Measurements from ENCODE around the gene FLYWCH1.
"Not testable (repeated sequence)": the region's sequence is repeated elsewhere in the genome, so short reads cannot be mapped to it uniquely, and the experiment has no call there.

FLYWCH1 gene

DNA sequence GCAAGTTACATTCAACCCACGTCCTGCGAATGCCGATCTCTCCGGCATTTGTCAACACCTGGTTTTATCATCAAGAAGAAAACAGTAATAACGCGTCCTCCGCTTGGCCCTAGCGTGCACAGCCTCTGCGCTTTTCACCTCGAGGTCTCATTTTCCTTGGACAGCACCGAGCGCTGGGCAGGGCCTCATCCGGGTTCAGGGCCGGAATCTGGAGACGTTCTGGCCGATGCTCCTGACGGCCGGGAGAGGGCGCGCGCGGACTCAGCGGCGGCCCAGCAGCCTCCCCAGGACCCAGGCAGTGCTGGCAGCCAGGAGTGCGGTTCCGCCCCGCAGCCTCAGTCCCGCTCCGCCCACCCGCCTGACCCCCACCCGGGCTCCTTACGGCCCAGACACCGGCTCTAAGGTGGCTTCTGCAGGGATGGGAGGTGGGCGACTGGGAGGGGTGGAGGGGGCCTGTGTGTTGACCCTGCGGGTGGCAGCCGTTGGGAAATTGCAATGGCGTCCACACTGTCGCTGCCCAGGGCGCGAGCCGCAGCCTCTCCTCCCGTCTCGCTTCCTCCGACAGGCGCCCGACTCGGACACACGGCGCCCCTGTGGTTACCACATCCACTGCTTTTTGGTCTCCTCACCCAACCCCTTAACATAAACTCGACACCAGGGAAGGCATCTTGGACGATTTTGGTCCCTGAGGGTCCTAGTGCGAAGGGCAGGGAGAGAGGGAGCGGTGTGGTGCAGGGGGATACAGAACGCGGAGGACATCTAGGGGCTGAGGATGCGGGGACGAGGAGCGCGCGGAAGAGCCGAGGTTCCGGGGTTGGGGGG is 7.4 kb upstream of the FLYWCH1 start:
- CTCF ChIA-PET: interaction anchor here (1.7 kb wide), 1 partner anchor 23 kb away, joined by 4 read pairs; no protein-coding TSS in a partner anchor

DNA sequence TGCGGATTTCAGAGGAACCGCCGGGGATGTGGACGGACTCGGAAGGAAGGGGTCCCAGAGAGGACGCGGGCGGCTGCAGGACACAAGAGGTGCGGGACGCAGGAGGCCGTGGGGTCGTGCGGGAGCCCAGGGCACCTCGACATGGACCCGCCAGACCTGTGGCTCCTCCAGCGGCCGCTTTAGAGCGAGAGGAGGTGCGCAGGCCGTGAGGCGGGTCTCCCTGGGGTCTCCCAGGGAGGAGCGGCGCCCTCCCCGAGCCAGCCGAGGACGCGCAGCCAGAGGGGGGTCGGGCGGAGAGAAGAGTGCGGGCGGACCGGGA is 6.8 kb upstream of the FLYWCH1 start:
- TF ChIP-seq SUZ12 (IDR thresholded peaks at IDR 0.05): no peak
- no peak for TF ChIP-seq HDGF (IDR thresholded peaks at IDR 0.05; ENCODE audit: borderline replicate concordance)
- no peak for TF ChIP-seq NFRKB (IDR thresholded peaks at IDR 0.05)
- TF ChIP-seq FOXA1 (IDR thresholded peaks at IDR 0.05): no peak
- no peak for TF ChIP-seq ZNF384 (IDR thresholded peaks at IDR 0.05)
- no peak for TF ChIP-seq FOXK2 (IDR thresholded peaks at IDR 0.05)

More for the DNA sequence above, 7.4 kb upstream of the FLYWCH1 start:
- peak; percentile 79 for DNase-seq (ENCODE audit: extremely low spot score)
- POLR2A ChIA-PET: interaction anchor here (1.0 kb wide), 1 partner anchor 8 kb away, joined by 3 read pairs; the partner anchor contains the start of gene FLYWCH1
- TF ChIP-seq SUZ12 (IDR thresholded peaks at IDR 0.05) (no peak), BHLHE40 (IDR thresholded peaks at IDR 0.05; ENCODE audit: borderline replicate concordance) (no peak), TARDBP (IDR thresholded peaks at IDR 0.05) (no peak), LEF1 (IDR thresholded peaks at IDR 0.05; ENCODE audit: borderline replicate concordance) (no peak)

DNA sequence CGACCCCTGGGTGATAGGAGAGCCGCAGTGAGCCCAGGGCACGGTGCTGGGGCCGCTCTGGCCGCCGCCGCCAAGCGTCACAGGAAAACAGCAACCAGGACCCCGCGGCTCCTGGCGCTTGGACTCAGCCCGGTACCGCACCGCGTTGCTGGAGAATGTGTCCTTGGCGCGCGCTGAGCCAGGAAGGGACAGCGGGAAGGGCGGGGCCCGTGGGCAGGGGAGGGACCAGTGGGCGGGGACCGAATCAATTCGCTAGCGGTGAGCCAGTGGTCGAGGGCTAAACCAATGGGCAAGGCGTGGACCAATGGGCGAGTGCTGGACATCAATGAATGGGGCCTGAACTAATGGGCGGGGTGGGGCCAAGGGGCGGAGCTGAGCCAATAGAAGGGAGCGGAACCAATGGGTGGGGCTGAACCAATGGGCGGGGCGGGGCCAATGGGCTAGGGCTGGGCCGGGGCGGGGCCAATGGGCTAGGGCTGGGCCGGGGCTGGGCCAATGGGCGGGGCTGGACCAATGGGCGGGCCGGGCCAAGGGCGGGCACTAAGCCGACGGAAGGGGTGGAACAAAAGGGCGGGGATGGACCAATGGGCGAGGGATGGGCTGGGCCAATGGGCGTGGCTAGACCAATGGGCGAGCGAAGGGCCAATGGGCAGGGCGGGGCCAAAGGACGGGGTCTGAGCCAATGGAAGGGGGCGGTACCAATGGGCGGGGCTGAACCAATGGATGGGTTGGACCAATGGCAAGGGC is 6.3 kb upstream of the FLYWCH1 start:
- ChIA-PET POLR2A (interaction anchor here (0.6 to 1.5 kb wide), 7 partner anchors 9 to 66 kb away, joined by 3 to 11 read pairs (median 4); partner anchors contain the start of gene FLYWCH2), CTCF (no interaction called here)
- TF ChIP-seq, protein P1, sequence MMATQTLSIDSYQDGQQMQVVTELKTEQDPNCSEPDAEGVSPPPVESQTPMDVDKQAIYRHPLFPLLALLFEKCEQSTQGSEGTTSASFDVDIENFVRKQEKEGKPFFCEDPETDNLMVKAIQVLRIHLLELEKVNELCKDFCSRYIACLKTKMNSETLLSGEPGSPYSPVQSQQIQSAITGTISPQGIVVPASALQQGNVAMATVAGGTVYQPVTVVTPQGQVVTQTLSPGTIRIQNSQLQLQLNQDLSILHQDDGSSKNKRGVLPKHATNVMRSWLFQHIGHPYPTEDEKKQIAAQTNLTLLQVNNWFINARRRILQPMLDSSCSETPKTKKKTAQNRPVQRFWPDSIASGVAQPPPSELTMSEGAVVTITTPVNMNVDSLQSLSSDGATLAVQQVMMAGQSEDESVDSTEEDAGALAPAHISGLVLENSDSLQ (IDR thresholded peaks at IDR 0.05): peak; percentile 41; the same call in 1 of the 2 replicates
- peak; percentile 88 for TF ChIP-seq SP1 (IDR thresholded peaks at IDR 0.05)
- TF ChIP-seq FOXM1 (IDR thresholded peaks at IDR 0.05; ENCODE audit: borderline replicate concordance): no peak
- DNase-seq (ENCODE audit: extremely low spot score): peak; percentile 98

More for the DNA sequence above, 6.8 kb upstream of the FLYWCH1 start:
- no peak for DNase-seq (ENCODE audit: extremely low spot score)
- ChIA-PET POLR2A (interaction anchor here (1.1 to 1.5 kb wide), 3 partner anchors 10 to 22 kb away, joined by 3 to 11 read pairs (median 7); partner anchors contain the start of gene FLYWCH2), CTCF (no interaction called here)

DNA sequence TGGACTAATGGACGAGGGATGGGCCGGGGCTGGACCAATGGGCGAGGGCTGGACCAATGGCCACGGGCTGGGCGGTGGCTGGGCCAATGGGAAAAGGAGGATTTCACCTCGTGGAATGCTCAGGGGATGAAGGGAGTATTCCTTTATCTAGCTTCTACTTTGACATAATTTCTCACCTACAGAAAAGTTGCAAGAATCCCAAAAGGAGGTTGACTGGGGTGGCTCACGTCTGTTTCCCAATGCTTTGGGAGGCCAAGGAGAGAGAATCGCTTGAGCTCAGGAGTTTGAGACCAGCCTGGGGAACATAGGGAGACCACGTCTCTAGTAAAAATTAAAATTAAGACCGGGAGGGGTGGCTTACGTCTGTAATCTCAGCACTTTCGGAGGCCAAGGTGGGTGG is 5.7 kb upstream of the FLYWCH1 start:
- TF ChIP-seq L3MBTL2 (conservative IDR thresholded peaks at IDR 0.05) (peak; percentile 52), CTBP1 (IDR thresholded peaks at IDR 0.05; ENCODE audit: borderline replicate concordance) (no peak), FOXM1 (IDR thresholded peaks at IDR 0.05; ENCODE audit: borderline replicate concordance) (no peak), HDGF (IDR thresholded peaks at IDR 0.05; ENCODE audit: borderline replicate concordance) (no peak)
- POLR2A ChIA-PET: interaction anchor here (0.6 to 1.5 kb wide), 7 partner anchors 9 to 66 kb away, joined by 3 to 11 read pairs (median 4); partner anchors contain the start of gene FLYWCH2
- DNase-seq (ENCODE audit: extremely low spot score): no peak
- CTCF ChIA-PET: no interaction called here

DNA sequence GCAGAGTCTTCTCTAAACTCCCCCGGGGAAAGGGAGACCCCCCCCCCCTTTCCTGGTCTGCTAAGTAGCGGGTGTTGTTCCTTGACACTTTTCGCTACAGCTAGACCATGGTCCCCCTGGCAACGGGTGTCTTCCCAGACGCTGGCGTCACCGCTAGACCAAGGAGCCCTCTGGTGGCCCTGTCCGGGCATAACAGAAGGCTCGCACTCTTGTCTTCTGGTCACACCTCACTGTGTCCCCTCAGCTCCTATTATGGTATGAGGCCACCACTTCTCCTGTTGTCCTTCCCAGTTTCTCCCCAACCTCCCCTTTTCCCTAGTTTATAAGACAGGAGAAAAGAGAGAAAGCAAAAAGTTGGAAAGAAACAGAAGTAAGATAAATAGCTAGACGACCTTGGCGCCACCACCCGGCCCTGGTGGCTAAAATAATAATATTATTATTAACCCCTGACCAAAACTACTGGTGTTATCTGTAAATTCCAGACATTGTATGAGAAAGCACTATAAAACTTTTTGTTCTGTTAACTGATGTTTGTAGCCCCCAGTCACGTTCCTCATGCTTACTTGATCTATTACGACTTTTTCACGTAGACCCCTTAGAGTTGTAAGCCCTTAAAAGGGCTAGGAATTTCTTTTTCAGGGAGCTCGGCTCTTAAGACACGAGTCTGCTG is 4.5 kb upstream of the FLYWCH1 start:
- CTCF ChIA-PET: interaction anchor here (0.8 to 1.3 kb wide), 3 partner anchors 9 to 68 kb away, joined by 3 to 5 read pairs (median 5); no protein-coding TSS in a partner anchor

DNA sequence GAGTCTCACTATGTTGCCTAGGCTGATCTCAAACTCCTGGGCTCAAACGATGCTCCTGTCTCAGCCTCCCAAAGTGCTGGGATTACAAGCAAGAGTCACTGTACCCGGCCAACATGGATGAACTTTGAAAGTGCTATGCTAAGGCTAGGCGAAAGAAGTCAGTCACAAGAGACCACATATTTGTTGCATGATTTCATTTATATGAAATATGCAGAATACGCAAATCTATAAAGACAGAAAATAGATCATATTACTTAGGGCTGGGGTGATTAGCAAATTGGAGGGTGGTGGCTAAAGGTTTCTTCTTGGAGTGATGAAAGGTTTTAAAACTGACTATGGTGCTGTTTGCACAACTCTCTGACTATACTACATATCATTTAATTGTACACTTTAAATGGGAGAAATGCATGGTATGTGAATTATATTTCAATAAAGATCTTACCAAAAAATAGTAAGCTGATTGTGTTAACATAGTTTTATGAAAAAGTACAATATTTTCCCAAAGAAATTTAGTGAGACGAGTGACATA is 1.2 kb upstream of the FLYWCH1 start:
- ChIA-PET POLR2A (interaction anchor here (1.0 to 4.2 kb wide), 2 partner anchors 27 to 111 kb away, joined by 3 to 24 read pairs; partner anchors contain the start of gene FLYWCH2), CTCF (interaction anchor here (1.0 kb wide), 1 partner anchor 17 kb away, joined by 3 read pairs; no protein-coding TSS in a partner anchor)
- no peak for DNase-seq (ENCODE audit: extremely low spot score)
- TF ChIP-seq L3MBTL2 (conservative IDR thresholded peaks at IDR 0.05) (no peak), ZNF384 (IDR thresholded peaks at IDR 0.05) (no peak), ELF4 (IDR thresholded peaks at IDR 0.05) (no peak), LEF1 (IDR thresholded peaks at IDR 0.05; ENCODE audit: borderline replicate concordance) (no peak), SUZ12 (IDR thresholded peaks at IDR 0.05) (no peak), FOXM1 (IDR thresholded peaks at IDR 0.05; ENCODE audit: borderline replicate concordance) (no peak), HDGF (IDR thresholded peaks at IDR 0.05; ENCODE audit: borderline replicate concordance) (no peak), SP1 (IDR thresholded peaks at IDR 0.05) (no peak), CTBP1 (IDR thresholded peaks at IDR 0.05; ENCODE audit: borderline replicate concordance) (no peak), TARDBP (IDR thresholded peaks at IDR 0.05) (no peak), FOXA1 (IDR thresholded peaks at IDR 0.05) (no peak), NFRKB (IDR thresholded peaks at IDR 0.05) (no peak), FOXK2 (IDR thresholded peaks at IDR 0.05) (no peak), BHLHE40 (IDR thresholded peaks at IDR 0.05; ENCODE audit: borderline replicate concordance) (no peak)
- TF ChIP-seq, protein P1 (IDR thresholded peaks at IDR 0.05): no peak

More for the DNA sequence above, 4.5 kb upstream of the FLYWCH1 start:
- POLR2A ChIA-PET: interaction anchor here (1.4 kb wide), 1 partner anchor 35 kb away, joined by 6 read pairs; no protein-coding TSS in a partner anchor
- DNase-seq (ENCODE audit: extremely low spot score): not testable (repeated sequence)
